GM12874 (cell line): ENCODE measurements around the gene TENT5A.

Experiments used
- CTCF ChIP-seq: IDR thresholded peaks from 2 replicates; pipeline ENCODE4 v1.5.1; 2011; ENCODE audit warnings: low read depth, mild to moderate bottlenecking, control low read depth, low read length, moderate library complexity; ENCODE audit not compliant: insufficient read depth

The TENT5A gene

GRCh38 chr6:81704700-81705099 lies 47.8 kb downstream of the TENT5A start:
- TF ChIP-seq CTCF, result no peak

GRCh38 chr6:81700414-81700813 lies 52.1 kb downstream of the TENT5A start:
- TF ChIP-seq CTCF, result no peak

- no peak for TF ChIP-seq CTCF
These were observed 54.9 kb downstream of the TENT5A start for GRCh38 chr6:81697559-81697958.

- TF ChIP-seq CTCF, result no peak
These were observed 56.0 kb downstream of the TENT5A start for GRCh38 chr6:81696524-81696923.
